ENCODE results near the gene PCDH9. TPM values are rescaled to one million over a fixed set of nuclear protein-coding genes. Genes with fewer than 3 reads are reported as not detected.

The PCDH9 gene
- polyA plus RNA-seq, 1 of the 3 experiments (the other 2 are of a cell fraction): 1.3 TPM

DNA sequence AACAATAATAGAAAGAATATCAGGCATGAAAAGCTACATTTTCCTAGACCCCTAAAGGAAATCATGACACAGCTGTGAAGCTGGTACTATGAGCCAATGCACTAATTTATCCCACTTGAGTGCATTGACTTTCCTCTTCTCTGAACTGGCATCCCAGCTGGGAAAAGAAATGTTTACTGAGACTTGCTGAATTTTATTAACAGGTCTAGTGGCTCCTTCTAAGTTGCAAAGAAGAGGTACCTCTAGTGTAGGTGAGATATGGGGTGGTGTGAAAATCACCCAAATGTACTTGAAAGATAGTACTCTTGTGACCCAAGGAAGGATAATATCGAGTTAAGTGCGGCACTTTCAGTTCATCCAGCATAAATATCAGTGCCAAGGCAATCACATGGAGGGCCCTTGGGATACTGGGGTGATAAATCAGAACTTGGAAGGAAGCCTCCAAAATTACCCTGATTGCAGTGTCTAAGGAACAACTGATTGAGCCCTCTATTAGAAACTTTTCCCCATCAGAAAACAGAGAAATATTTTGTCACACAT lies 369.2 kb downstream of the PCDH9 start:
- Histone ChIP-seq H3F3A (replicated peaks; ENCODE audit: insufficient read depth) (no peaks in the 10 kb centered on the region), H3K27me3 (ENCODE audit: insufficient read depth) (no peaks in the 10 kb centered on the region), H2AFZ (ENCODE audit: low read depth) (no peak overlapping the region), H3K36me3 (replicated peaks in 1 of 2; ENCODE audit: control insufficient read depth in 1 of 2, insufficient read depth in 2 of 2, low read length in 1 of 2) (no peaks in the 10 kb centered on the region), H3K9me3 (no peaks in the 10 kb centered on the region), H3K9me2 (no peaks in the 10 kb centered on the region), H3K4me2 (no peak overlapping the region), H3K4me1 (ENCODE audit: control insufficient read depth in 1 of 2, insufficient read depth in 2 of 2, low read depth in 1 of 2, low read length in 1 of 2) (no peaks in the 10 kb centered on the region), H3K27ac (ENCODE audit: low read depth in 2 of 2, low read length in 1 of 2) (no peak overlapping the region), H3K9ac (no peak overlapping the region), H3K4me3 (ENCODE audit: low read depth in 2 of 2, low read length in 1 of 2) (no peak overlapping the region), H3K79me2 (ENCODE audit: insufficient read depth) (no peaks in the 10 kb centered on the region), H4K20me1 (ENCODE audit: insufficient read depth) (no peaks in the 10 kb centered on the region)
- DNase-seq: no peak
- 100% methylated on average over 2 of the region's 2 CpGs for WGBS (ENCODE audit: low lambda C conversion rate)
- ChIA-PET POLR2A (no interaction called here), CTCF (no interaction called here)
- TF ChIP-seq, protein P1, sequence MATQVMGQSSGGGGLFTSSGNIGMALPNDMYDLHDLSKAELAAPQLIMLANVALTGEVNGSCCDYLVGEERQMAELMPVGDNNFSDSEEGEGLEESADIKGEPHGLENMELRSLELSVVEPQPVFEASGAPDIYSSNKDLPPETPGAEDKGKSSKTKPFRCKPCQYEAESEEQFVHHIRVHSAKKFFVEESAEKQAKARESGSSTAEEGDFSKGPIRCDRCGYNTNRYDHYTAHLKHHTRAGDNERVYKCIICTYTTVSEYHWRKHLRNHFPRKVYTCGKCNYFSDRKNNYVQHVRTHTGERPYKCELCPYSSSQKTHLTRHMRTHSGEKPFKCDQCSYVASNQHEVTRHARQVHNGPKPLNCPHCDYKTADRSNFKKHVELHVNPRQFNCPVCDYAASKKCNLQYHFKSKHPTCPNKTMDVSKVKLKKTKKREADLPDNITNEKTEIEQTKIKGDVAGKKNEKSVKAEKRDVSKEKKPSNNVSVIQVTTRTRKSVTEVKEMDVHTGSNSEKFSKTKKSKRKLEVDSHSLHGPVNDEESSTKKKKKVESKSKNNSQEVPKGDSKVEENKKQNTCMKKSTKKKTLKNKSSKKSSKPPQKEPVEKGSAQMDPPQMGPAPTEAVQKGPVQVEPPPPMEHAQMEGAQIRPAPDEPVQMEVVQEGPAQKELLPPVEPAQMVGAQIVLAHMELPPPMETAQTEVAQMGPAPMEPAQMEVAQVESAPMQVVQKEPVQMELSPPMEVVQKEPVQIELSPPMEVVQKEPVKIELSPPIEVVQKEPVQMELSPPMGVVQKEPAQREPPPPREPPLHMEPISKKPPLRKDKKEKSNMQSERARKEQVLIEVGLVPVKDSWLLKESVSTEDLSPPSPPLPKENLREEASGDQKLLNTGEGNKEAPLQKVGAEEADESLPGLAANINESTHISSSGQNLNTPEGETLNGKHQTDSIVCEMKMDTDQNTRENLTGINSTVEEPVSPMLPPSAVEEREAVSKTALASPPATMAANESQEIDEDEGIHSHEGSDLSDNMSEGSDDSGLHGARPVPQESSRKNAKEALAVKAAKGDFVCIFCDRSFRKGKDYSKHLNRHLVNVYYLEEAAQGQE (IDR thresholded peaks at IDR 0.05; ENCODE audit: low read depth, low read length): no peak
- no peak for TF ChIP-seq MEF2A (IDR thresholded peaks at IDR 0.05; ENCODE audit: borderline replicate concordance, low read depth)
- TF ChIP-seq TEAD4 (IDR thresholded peaks at IDR 0.05; ENCODE audit: borderline replicate concordance, insufficient read depth): no peak
- no peak for TF ChIP-seq CHD2 (IDR thresholded peaks at IDR 0.05; ENCODE audit: low read length, partially characterized antibody)
- TF ChIP-seq ELF1 (IDR thresholded peaks at IDR 0.05): no peak
- TF ChIP-seq EZH2phosphoT487 (IDR thresholded peaks at IDR 0.05; ENCODE audit: borderline replicate concordance, low read depth): no peak
- TF ChIP-seq GABPA (IDR thresholded peaks at IDR 0.05; ENCODE audit: low read depth): no peak
- TF ChIP-seq FOXM1 (IDR thresholded peaks at IDR 0.05; ENCODE audit: low read depth): no peak
- no peak for TF ChIP-seq SMC3 (IDR thresholded peaks at IDR 0.05; ENCODE audit: low read depth, low read length)
- TF ChIP-seq, protein P2, sequence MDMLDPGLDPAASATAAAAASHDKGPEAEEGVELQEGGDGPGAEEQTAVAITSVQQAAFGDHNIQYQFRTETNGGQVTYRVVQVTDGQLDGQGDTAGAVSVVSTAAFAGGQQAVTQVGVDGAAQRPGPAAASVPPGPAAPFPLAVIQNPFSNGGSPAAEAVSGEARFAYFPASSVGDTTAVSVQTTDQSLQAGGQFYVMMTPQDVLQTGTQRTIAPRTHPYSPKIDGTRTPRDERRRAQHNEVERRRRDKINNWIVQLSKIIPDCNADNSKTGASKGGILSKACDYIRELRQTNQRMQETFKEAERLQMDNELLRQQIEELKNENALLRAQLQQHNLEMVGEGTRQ (IDR thresholded peaks at IDR 0.05; ENCODE audit: borderline replicate concordance, low read depth, low read length): no peak
- TF ChIP-seq, protein P3, sequence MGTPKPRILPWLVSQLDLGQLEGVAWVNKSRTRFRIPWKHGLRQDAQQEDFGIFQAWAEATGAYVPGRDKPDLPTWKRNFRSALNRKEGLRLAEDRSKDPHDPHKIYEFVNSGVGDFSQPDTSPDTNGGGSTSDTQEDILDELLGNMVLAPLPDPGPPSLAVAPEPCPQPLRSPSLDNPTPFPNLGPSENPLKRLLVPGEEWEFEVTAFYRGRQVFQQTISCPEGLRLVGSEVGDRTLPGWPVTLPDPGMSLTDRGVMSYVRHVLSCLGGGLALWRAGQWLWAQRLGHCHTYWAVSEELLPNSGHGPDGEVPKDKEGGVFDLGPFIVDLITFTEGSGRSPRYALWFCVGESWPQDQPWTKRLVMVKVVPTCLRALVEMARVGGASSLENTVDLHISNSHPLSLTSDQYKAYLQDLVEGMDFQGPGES (IDR thresholded peaks at IDR 0.05; ENCODE audit: low read depth, low read length): no peak
- TF ChIP-seq, protein P4, sequence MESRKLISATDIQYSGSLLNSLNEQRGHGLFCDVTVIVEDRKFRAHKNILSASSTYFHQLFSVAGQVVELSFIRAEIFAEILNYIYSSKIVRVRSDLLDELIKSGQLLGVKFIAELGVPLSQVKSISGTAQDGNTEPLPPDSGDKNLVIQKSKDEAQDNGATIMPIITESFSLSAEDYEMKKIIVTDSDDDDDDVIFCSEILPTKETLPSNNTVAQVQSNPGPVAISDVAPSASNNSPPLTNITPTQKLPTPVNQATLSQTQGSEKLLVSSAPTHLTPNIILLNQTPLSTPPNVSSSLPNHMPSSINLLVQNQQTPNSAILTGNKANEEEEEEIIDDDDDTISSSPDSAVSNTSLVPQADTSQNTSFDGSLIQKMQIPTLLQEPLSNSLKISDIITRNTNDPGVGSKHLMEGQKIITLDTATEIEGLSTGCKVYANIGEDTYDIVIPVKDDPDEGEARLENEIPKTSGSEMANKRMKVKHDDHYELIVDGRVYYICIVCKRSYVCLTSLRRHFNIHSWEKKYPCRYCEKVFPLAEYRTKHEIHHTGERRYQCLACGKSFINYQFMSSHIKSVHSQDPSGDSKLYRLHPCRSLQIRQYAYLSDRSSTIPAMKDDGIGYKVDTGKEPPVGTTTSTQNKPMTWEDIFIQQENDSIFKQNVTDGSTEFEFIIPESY (IDR thresholded peaks at IDR 0.05; ENCODE audit: borderline replicate concordance, low read depth): no peak
- TF ChIP-seq RCOR1 (IDR thresholded peaks at IDR 0.05; ENCODE audit: low read length): no peak
- TF ChIP-seq EP300 (IDR thresholded peaks at IDR 0.05; ENCODE audit: borderline replicate concordance in 1 of 2, low read depth in 1 of 2, low read length in 1 of 2): no peak
- no peak for TF ChIP-seq RAD21 (IDR thresholded peaks at IDR 0.05; ENCODE audit: low read length)
- TF ChIP-seq, protein P5, sequence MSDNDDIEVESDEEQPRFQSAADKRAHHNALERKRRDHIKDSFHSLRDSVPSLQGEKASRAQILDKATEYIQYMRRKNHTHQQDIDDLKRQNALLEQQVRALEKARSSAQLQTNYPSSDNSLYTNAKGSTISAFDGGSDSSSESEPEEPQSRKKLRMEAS (IDR thresholded peaks at IDR 0.05; ENCODE audit: low read depth): no peak
- TF ChIP-seq, protein P6, sequence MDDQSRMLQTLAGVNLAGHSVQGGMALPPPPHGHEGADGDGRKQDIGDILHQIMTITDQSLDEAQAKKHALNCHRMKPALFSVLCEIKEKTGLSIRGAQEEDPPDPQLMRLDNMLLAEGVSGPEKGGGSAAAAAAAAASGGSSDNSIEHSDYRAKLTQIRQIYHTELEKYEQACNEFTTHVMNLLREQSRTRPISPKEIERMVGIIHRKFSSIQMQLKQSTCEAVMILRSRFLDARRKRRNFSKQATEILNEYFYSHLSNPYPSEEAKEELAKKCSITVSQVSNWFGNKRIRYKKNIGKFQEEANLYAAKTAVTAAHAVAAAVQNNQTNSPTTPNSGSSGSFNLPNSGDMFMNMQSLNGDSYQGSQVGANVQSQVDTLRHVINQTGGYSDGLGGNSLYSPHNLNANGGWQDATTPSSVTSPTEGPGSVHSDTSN (IDR thresholded peaks at IDR 0.05): no peak
- no peak for TF ChIP-seq RFX5 (IDR thresholded peaks at IDR 0.05; ENCODE audit: low read length)
- TF ChIP-seq FOXJ3 (CRISPR knock-in tag; IDR thresholded peaks at IDR 0.05): no peak
- no peak for TF ChIP-seq YY1 (IDR thresholded peaks at IDR 0.05; ENCODE audit: low read depth)

All from SK-N-SH (cell line).